22Rv1 (cell line): Measurements from ENCODE around the gene MAN2A1.

Source experiments
- ZFX ChIP-seq: fragments of 450-650 bp; IDR thresholded peaks from 2 replicates; pipeline ENCODE4 v1.6.1; 2017; ENCODE audit warnings: antibody characterized with exemption, borderline replicate concordance
- TF ChIP-seq, protein P1 (sequence below): fragments of 450-650 bp; IDR thresholded peaks from 2 replicates; pipeline ENCODE4 v1.5.1; 2017; ENCODE audit warnings: mild to moderate bottlenecking

DNA sequence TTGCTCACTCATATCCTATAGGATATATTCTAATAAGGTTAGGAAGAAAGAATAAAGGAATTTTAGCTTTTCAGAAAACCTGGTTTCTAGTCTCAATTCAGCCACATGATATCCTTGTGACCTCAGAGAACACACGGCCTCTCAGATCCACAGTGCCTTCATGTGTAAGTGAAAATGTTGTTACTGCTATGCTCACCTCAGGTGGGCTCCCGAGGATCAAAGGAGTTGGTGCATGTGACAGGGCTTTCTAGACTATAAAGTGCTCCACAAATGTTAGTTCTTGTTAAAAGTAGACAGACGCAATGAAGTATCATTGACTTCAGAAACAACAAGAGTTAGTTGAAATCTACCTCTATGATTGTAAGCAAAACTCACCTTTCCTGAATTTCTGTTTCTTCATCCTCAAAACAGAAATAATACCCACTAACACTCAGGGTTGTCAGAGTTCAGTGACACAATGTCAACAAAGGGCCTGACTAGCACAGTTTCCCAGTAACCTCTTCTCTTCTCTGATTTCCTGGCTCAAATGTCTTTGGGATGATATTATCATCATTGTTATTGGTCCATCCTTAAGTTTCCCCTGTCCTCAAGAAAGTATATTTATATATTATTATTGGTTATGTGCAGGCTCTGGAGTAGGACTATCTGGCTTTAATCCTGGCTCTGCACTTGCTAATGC lies 36.0 kb upstream of the MAN2A1 start:
- TF ChIP-seq, protein P1, sequence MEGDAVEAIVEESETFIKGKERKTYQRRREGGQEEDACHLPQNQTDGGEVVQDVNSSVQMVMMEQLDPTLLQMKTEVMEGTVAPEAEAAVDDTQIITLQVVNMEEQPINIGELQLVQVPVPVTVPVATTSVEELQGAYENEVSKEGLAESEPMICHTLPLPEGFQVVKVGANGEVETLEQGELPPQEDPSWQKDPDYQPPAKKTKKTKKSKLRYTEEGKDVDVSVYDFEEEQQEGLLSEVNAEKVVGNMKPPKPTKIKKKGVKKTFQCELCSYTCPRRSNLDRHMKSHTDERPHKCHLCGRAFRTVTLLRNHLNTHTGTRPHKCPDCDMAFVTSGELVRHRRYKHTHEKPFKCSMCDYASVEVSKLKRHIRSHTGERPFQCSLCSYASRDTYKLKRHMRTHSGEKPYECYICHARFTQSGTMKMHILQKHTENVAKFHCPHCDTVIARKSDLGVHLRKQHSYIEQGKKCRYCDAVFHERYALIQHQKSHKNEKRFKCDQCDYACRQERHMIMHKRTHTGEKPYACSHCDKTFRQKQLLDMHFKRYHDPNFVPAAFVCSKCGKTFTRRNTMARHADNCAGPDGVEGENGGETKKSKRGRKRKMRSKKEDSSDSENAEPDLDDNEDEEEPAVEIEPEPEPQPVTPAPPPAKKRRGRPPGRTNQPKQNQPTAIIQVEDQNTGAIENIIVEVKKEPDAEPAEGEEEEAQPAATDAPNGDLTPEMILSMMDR, result no peak
- no peak for TF ChIP-seq ZFX
